HepG2 (cell line): ENCODE results near the gene TPPP2. TPM values are rescaled to one million over a fixed set of nuclear protein-coding genes. Genes with fewer than 3 reads are reported as not detected.

Source experiments
- ARHGAP35 ChIP-seq: sonication (generic); formaldehyde crosslinking; IDR thresholded peaks from 2 replicates; pipeline ENCODE4 v1.9.0; 2022; ENCODE audit warnings: mild to moderate bottlenecking, inconsistent platforms, moderate library complexity, missing genetic modification reagents, borderline replicate concordance
- ATM ChIP-seq: fragments of 450-650 bp; IDR thresholded peaks from 2 replicates; pipeline ENCODE4 v1.7.1; 2017; ENCODE audit warnings: mild to moderate bottlenecking, borderline replicate concordance
- ATRX ChIP-seq: sonication (generic); formaldehyde crosslinking; IDR thresholded peaks from 2 replicates; pipeline ENCODE4 v1.4.0; 2020; ENCODE audit warnings: missing genetic modification reagents, borderline replicate concordance
- CBX2 ChIP-seq, 2 experiments: fragments of 200-600 bp in 1 of 2; sonication (generic); formaldehyde crosslinking in 1 of 2; IDR thresholded peaks; 2 replicates each; pipeline versions ENCODE4 v1.7.0 to v1.8.1; 2018 to 2022; ENCODE audit warnings: low read depth in 2 of 2, low read length in 1 of 2, mild to moderate bottlenecking in 1 of 2, missing genetic modification reagents in 1 of 2
- HIVEP1 ChIP-seq: sonication (generic); formaldehyde crosslinking; IDR thresholded peaks from 2 replicates; pipeline ENCODE4 v1.4.0; 2020; ENCODE audit warnings: mild to moderate bottlenecking, missing genetic modification reagents
- HNRNPL ChIP-seq: fragments of 200-400 bp; formaldehyde crosslinking; IDR thresholded peaks from 2 replicates; pipeline ENCODE4 v1.6.1; 2017; ENCODE audit warnings: mild to moderate bottlenecking, low read depth, low read length
- MXI1 ChIP-seq: IDR thresholded peaks from 3 replicates; pipeline ENCODE4 v1.6.1; 2012; ENCODE audit warnings: low read depth, low read length, inconsistent platforms, borderline replicate concordance
- NCOR1 ChIP-seq: fragments of 200-600 bp; sonication (generic); IDR thresholded peaks from 2 replicates; pipeline ENCODE4 v1.7.0; 2017; ENCODE audit warnings: antibody characterized with exemption, low read length, borderline replicate concordance
- NRL ChIP-seq: sonication (generic); formaldehyde crosslinking; IDR thresholded peaks from 2 replicates; pipeline ENCODE4 v1.5.0; 2020; ENCODE audit warnings: missing genetic modification reagents, mild to moderate bottlenecking, moderate library complexity, borderline replicate concordance
- POLR2A ChIP-seq, 2 experiments: IDR thresholded peaks; 2 replicates each; pipeline ENCODE4 v1.6.1; 2011; ENCODE audit warnings: low read depth in 2 of 2, low read length in 2 of 2, mild to moderate bottlenecking in 1 of 2, moderate library complexity in 1 of 2; ENCODE audit not compliant: insufficient read depth in 1 of 2
- RAD21 ChIP-seq: fragments of 450-650 bp; formaldehyde crosslinking; IDR thresholded peaks from 2 replicates; pipeline ENCODE4 v1.5.0; 2020; ENCODE audit warnings: mild to moderate bottlenecking
- REST ChIP-seq, 2 experiments: IDR thresholded peaks; 2 replicates each; pipeline ENCODE4 v1.6.1; 2011 to 2012; ENCODE audit warnings: low read length in 2 of 2, borderline replicate concordance in 1 of 2, low read depth in 1 of 2, mild to moderate bottlenecking in 1 of 2, moderate library complexity in 1 of 2
- SAP130 ChIP-seq: IDR thresholded peaks from 2 replicates; pipeline ENCODE4 v1.6.1; 2016; ENCODE audit warnings: low read depth
- ZKSCAN5 ChIP-seq: sonication (generic); formaldehyde crosslinking; IDR thresholded peaks from 2 replicates; pipeline ENCODE4 v1.5.1; 2020; ENCODE audit warnings: mild to moderate bottlenecking, missing genetic modification reagents
- ZNF124 ChIP-seq: sonication (generic); formaldehyde crosslinking; IDR thresholded peaks from 2 replicates; pipeline ENCODE4 v1.4.0; 2020; ENCODE audit warnings: missing genetic modification reagents
- ZNF205 ChIP-seq: IDR thresholded peaks from 2 replicates; pipeline ENCODE4 v1.6.1; 2018; ENCODE audit warnings: missing biosample characterization, missing genetic modification reagents
- ZNF33A ChIP-seq: sonication (generic); formaldehyde crosslinking; IDR thresholded peaks from 2 replicates; pipeline ENCODE4 v1.5.1; 2020; ENCODE audit warnings: missing genetic modification reagents, mild to moderate bottlenecking, moderate library complexity, borderline replicate concordance
- ZNF615 ChIP-seq: sonication (generic); formaldehyde crosslinking; IDR thresholded peaks from 2 replicates; pipeline ENCODE4 v1.5.0; 2020; ENCODE audit warnings: mild to moderate bottlenecking, missing genetic modification reagents, borderline replicate concordance
- polyA plus RNA-seq, 8 experiments: library from polyadenylated mRNA; depleted of rRNA in 3 of 8; stranded (reverse) in 7 of 8; unstranded in 1 of 8; fragments of >200 nt; fragmentation: Illumina TruSeq in 4 of 8; extraction: Trizol in 4 of 8; gene quantifications; 2 replicates each; pipeline versions ENCODE4 v1.2.1 to v1.2.3, GENCODE V29; 2011 to 2016; ENCODE audit warnings: low read depth in 4 of 8, missing spikeins in 1 of 8, mixed read lengths in 1 of 8; ENCODE audit not compliant: insufficient read depth in 1 of 8
- total RNA-seq, 5 experiments: library from RNA; depleted of rRNA; stranded (reverse); fragments of >200 nt; fragmentation: Illumina TruSeq; extraction: Trizol; gene quantifications; 2 replicates each; pipeline ENCODE4 v1.2.3, GENCODE V29; 2016; ENCODE audit warnings: low read depth in 1 of 5
- TF ChIP-seq, protein P1 (sequence below): sonication (generic); formaldehyde crosslinking; IDR thresholded peaks from 2 replicates; pipeline ENCODE4 v1.9.0; 2021; ENCODE audit warnings: missing genetic modification reagents, borderline replicate concordance
- TF ChIP-seq, protein P2 (sequence below): fragments of 450-650 bp; IDR thresholded peaks from 2 replicates; pipeline ENCODE4 v1.6.1; 2017; ENCODE audit warnings: mild to moderate bottlenecking

The TPPP2 gene
- total and polyA plus RNA-seq, 2 of the 13 experiments (the other 11 are each of a cell fraction or from before 2014, with no cell fraction given) = 0.58 to 4.2 TPM

GRCh38 chr14:21024585-21025370 is 5.2 kb upstream of the TPPP2 start, which contains the start of gene NDRG2 (continued):
- TF ChIP-seq, protein P1, sequence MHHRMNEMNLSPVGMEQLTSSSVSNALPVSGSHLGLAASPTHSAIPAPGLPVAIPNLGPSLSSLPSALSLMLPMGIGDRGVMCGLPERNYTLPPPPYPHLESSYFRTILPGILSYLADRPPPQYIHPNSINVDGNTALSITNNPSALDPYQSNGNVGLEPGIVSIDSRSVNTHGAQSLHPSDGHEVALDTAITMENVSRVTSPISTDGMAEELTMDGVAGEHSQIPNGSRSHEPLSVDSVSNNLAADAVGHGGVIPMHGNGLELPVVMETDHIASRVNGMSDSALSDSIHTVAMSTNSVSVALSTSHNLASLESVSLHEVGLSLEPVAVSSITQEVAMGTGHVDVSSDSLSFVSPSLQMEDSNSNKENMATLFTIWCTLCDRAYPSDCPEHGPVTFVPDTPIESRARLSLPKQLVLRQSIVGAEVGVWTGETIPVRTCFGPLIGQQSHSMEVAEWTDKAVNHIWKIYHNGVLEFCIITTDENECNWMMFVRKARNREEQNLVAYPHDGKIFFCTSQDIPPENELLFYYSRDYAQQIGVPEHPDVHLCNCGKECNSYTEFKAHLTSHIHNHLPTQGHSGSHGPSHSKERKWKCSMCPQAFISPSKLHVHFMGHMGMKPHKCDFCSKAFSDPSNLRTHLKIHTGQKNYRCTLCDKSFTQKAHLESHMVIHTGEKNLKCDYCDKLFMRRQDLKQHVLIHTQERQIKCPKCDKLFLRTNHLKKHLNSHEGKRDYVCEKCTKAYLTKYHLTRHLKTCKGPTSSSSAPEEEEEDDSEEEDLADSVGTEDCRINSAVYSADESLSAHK (CRISPR knock-in tag) = no peak
- TF ChIP-seq NRL (CRISPR knock-in tag) (peak; percentile 66; the same call in 1 of the 2 replicates), ZNF615 (CRISPR knock-in tag) (peak; percentile 83), HNRNPL (0 out of 2 replicates have a peak, but pooled peaks have one; percentile 41), REST (IDR thresholded peaks at IDR 0.05; ENCODE audit: borderline replicate concordance in 1 of 2, low read depth in 1 of 2, low read length in 2 of 2) (peak in 1 of 2 experiments; percentile 50; a peak in 1 of 4 replicates), ZKSCAN5 (CRISPR knock-in tag) (no peak), NCOR1 (no peak), HIVEP1 (CRISPR knock-in tag) (peak; percentile 20; the same call in 1 of the 2 replicates), ZNF124 (0 out of 2 replicates have a peak, but pooled peaks have one; percentile 32), ATM (no peak), MXI1 (0 out of 3 replicates have a peak, but pooled peaks have one; percentile 6), SAP130 (CRISPR knock-in tag) (peak; percentile 78), ATRX (CRISPR knock-in tag) (no peak), ZNF205 (CRISPR knock-in tag) (0 out of 2 replicates have a peak, but pooled peaks have one; percentile 32), POLR2A (IDR thresholded peaks at IDR 0.05; ENCODE audit: insufficient read depth in 1 of 2, low read depth in 2 of 2, low read length in 2 of 2) (peak; percentile 78 to 80), ARHGAP35 (CRISPR knock-in tag) (peak; percentile 85; the same call in 1 of the 2 replicates), RAD21 (peak; percentile 58), CBX2 (IDR thresholded peaks at IDR 0.05; ENCODE audit: low read depth, low read length) (no peak), CBX2 (CRISPR knock-in tag; IDR thresholded peaks at IDR 0.05; ENCODE audit: low read depth) (no peak), ZNF33A (CRISPR knock-in tag) (no peak)
- TF ChIP-seq, protein P2, sequence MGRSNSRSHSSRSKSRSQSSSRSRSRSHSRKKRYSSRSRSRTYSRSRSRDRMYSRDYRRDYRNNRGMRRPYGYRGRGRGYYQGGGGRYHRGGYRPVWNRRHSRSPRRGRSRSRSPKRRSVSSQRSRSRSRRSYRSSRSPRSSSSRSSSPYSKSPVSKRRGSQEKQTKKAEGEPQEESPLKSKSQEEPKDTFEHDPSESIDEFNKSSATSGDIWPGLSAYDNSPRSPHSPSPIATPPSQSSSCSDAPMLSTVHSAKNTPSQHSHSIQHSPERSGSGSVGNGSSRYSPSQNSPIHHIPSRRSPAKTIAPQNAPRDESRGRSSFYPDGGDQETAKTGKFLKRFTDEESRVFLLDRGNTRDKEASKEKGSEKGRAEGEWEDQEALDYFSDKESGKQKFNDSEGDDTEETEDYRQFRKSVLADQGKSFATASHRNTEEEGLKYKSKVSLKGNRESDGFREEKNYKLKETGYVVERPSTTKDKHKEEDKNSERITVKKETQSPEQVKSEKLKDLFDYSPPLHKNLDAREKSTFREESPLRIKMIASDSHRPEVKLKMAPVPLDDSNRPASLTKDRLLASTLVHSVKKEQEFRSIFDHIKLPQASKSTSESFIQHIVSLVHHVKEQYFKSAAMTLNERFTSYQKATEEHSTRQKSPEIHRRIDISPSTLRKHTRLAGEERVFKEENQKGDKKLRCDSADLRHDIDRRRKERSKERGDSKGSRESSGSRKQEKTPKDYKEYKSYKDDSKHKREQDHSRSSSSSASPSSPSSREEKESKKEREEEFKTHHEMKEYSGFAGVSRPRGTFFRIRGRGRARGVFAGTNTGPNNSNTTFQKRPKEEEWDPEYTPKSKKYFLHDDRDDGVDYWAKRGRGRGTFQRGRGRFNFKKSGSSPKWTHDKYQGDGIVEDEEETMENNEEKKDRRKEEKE = no peak
